GM12874 (cell line): ENCODE measurements around the gene IRX6.

Source experiments
- TF ChIP-seq, protein P1 (sequence below): IDR thresholded peaks from 2 replicates; pipeline ENCODE4 v1.5.1; 2011; ENCODE audit warnings: low read depth, mild to moderate bottlenecking, control low read depth, low read length, moderate library complexity; ENCODE audit not compliant: insufficient read depth

IRX6 gene

DNA sequence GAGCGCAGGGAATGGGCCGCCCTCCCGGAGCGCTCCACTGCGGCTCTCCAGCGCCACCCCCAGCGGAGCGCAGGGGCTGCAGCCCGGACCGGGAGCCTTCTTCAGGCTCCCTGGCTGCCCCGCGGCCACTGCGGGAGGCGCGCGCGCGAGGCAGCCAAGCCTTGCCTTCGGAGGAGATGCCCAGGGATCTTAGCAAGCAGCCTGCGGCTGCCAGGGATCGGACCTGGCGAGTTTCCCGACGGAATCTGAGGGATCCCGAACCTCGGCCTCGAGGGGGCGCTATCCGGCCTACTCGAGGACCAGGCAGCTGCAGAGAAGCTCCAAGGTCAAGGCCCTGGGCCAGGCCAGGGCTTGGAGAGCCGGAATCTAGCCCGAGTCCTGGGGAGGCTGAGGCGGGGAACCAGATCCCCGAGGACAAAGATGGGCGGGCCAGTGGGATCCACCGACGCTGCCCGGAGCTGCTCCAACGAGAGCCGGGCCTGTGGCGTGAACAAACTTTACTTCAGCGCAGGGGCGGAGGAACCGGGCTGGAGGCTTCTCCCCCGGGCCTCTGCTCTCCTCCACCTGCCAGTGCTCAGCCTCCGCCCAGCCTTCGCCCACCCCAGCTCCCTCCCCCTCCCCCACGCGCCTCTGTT is at the start of gene IRX6:
IRX6 (plus strand) TSS at position 567 of the 635 bp plus-strand sequence. CDS start 889 bp downstream, outside the sequence.
- TF ChIP-seq, protein P1, sequence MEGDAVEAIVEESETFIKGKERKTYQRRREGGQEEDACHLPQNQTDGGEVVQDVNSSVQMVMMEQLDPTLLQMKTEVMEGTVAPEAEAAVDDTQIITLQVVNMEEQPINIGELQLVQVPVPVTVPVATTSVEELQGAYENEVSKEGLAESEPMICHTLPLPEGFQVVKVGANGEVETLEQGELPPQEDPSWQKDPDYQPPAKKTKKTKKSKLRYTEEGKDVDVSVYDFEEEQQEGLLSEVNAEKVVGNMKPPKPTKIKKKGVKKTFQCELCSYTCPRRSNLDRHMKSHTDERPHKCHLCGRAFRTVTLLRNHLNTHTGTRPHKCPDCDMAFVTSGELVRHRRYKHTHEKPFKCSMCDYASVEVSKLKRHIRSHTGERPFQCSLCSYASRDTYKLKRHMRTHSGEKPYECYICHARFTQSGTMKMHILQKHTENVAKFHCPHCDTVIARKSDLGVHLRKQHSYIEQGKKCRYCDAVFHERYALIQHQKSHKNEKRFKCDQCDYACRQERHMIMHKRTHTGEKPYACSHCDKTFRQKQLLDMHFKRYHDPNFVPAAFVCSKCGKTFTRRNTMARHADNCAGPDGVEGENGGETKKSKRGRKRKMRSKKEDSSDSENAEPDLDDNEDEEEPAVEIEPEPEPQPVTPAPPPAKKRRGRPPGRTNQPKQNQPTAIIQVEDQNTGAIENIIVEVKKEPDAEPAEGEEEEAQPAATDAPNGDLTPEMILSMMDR = peak; percentile 48

DNA sequence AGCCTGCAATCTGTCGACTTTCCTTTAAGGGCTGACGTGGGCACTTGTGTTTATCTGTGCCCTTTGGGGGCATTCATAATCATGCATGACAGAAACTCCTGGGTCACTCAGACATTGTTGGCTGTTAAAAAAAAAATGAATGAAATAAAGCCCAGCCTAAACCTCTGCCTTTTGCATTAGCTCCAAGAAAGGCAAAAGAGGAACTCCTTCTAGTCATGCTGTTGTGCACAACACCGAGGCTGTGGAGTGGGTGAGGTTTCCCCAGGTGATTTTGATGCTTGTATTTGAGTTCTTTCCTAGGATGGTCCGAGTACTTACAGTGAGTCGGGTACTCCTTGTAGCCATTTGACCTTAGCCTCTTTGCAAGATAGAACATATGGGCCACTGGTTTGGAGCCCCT is 49.6 kb upstream of the IRX6 start:
- TF ChIP-seq, protein P1 = no peak

DNA sequence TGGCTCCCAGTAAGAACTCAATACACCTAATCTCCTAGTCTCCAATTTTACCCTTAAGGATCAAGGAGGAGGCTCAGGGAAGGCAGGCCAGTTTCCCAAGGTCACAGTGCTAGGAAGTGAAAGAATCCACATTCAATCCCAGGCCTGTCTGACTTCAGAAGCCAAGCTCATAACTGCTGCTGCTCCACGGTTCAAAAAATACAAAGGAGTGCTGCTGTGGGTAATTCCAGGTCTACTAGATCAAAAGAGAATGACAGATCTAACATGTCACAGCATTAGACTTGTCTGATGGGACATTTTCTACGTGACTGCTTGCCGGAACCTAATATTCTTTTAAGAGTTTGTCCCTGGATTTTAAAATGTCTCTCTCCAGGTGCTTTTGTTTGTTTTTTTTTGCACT is 48.8 kb upstream of the IRX6 start:
- TF ChIP-seq, protein P1 = no peak

DNA sequence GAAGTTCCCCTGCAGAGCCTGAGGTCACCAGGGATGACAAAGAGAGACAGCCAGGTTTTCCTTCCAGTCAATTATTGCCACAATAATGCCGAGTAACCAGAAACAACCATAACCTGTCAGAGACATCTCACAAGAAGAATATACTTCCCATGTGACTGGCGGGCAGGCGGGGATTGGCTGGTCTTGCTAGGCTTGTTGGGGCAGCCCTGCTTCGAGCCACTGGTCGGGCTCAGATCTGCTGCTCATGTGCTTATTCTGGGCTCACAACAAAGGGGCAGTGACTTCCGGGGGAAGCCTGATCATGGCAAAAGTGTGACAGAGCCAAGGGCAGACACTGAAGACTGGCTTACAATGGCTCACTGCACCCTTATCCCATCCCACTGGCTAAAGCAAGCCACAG is 48.1 kb upstream of the IRX6 start:
- TF ChIP-seq, protein P1 = no peak

DNA sequence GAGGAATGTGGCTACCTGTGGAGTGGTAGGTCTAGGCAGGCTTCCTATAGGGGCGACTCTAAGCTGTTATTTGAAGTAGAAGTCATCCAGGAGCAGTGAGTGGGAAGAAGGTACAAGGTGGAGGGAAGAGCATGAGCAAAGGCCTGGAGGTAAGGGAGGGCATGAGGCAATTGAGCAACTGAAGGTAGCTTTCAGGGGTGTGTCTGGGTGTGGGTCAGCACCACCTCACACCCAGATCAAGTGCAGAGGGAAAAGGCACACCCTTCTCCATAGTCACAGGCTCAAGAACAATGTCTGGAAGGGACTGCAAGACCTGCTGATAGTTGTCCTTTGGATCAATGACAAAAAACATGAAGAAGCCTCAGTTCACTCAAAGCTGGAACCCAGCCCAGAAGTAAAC is 46.5 kb upstream of the IRX6 start:
- TF ChIP-seq, protein P1 = no peak

DNA sequence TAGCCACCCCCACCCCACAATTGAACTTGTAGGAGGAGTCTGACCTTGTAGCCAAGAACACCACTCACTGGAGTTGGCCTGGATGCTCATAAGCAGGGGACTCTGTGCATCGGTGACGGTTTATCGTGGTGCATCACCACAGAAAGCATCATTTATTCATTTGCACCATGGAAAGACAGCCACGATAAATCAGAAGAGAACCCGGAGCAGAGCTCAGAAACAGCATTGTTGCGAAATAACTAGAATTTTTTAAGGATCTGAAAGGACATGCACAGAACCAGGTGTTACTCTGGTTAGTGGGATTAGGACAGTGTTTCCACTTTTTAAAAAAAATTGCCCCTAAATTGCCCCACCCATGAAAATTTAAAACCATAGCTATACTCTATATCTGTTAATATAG is 44.4 kb upstream of the IRX6 start:
- TF ChIP-seq, protein P1 = no peak

DNA sequence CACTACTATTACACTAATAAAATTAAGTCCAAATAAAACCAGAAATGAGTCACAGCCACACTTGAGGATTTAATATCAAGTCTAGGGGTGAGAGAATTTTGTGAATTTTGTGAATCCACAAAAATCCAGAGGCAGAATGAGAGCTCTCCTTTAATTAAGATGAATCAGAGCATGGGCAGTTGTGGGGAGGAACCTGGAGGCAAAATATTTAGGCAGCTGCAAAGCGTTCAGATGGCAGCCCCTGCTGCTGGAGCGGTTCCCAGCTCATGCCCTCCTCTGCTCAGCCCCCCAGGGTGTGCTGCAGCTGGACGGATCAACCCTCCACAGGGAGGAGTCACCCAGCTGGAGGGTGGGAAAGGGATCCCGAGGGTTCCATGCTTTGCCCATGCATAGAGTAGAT is 43.4 kb upstream of the IRX6 start:
- TF ChIP-seq, protein P1 = no peak
